ENCODE data around the gene TNFRSF25.

TNFRSF25 gene

GRCh38 chr1:6466023-6466422 lies at the start of gene TNFRSF25:
TSS of gene TNFRSF25 (minus strand) at chr1:6466173. CDS start at chr1:6466107, 66 bp downstream.
- DNase-seq (ENCODE audit: low spot score), result peak; percentile 63
- Mint-ChIP-seq H3K27ac (peak within 1 kb of the TSS; percentile 82), H3K9me3 (no peaks in the 10 kb centered on the region)

DNA sequence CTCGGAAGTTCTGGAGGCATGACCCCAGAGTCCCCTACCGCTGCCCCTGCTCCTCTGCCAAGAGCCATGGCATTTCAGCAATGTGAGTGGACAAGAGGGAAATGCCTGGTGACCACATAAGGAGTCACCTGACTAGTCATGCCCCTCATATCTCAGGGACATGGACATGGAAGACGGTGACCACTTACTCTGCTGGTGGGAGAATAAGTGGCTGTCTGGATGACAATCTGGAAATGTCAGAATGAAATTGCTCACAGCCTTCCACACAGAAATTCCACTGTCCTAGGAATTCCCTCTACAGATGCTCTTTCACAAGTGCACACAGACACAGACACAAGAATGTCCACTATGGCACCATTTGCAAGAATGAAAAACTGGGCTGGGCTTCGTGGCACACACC lies 49.8 kb upstream of the TNFRSF25 start:
- Mint-ChIP-seq H3K4me3 (no peak overlapping the region), H3K27me3 (ENCODE audit: low read depth) (no peaks in the 10 kb centered on the region), H3K4me1 (ENCODE audit: low read depth) (no peaks in the 10 kb centered on the region), H3K36me3 (ENCODE audit: low read depth) (no peaks in the 10 kb centered on the region), H3K27ac (no peak overlapping the region), H3K9me3 (no peaks in the 10 kb centered on the region)
- no peak for DNase-seq (ENCODE audit: low spot score)

More at GRCh38 chr1:6466023-6466422, at the start of gene TNFRSF25:
- Mint-ChIP-seq H3K27me3 (ENCODE audit: low read depth) (no peaks in the 10 kb centered on the region), H3K36me3 (ENCODE audit: low read depth) (peaks cover 32% of the 10 kb centered on the region), H3K4me3 (peak within 1 kb of the TSS; percentile 96), H3K4me1 (ENCODE audit: low read depth) (peaks cover 22% of the 10 kb centered on the region)

GRCh38 chr1:6513320-6513801 lies 47.4 kb upstream of the TNFRSF25 start:
- H3K27me3 Mint-ChIP-seq (ENCODE audit: low read depth), result no peaks in the 10 kb centered on the region
- H3K27ac Mint-ChIP-seq, result no peak overlapping the region
- no peaks in the 10 kb centered on the region for H3K9me3 Mint-ChIP-seq
- H3K36me3 Mint-ChIP-seq (ENCODE audit: low read depth), result no peaks in the 10 kb centered on the region
- no peak overlapping the region for H3K4me3 Mint-ChIP-seq
- DNase-seq (ENCODE audit: low spot score), result no peak
- no peaks in the 10 kb centered on the region for H3K4me1 Mint-ChIP-seq (ENCODE audit: low read depth)

- no peaks in the 10 kb centered on the region for H3K36me3 Mint-ChIP-seq (ENCODE audit: low read depth)
- no peak overlapping the region for H3K27ac Mint-ChIP-seq
- DNase-seq (ENCODE audit: low spot score), result no peak
- H3K27me3 Mint-ChIP-seq (ENCODE audit: low read depth), result no peaks in the 10 kb centered on the region
- H3K4me1 Mint-ChIP-seq (ENCODE audit: low read depth), result no peaks in the 10 kb centered on the region
- H3K9me3 Mint-ChIP-seq, result no peaks in the 10 kb centered on the region
- no peak overlapping the region for H3K4me3 Mint-ChIP-seq
These were observed 46.9 kb upstream of the TNFRSF25 start for GRCh38 chr1:6512908-6513280.

- H3K4me1 Mint-ChIP-seq (ENCODE audit: low read depth), result no peaks in the 10 kb centered on the region
- H3K36me3 Mint-ChIP-seq (ENCODE audit: low read depth), result no peaks in the 10 kb centered on the region
- no peaks in the 10 kb centered on the region for H3K9me3 Mint-ChIP-seq
- H3K27ac Mint-ChIP-seq, result no peak overlapping the region
- no peak overlapping the region for H3K4me3 Mint-ChIP-seq
- no peaks in the 10 kb centered on the region for H3K27me3 Mint-ChIP-seq (ENCODE audit: low read depth)
- DNase-seq (ENCODE audit: low spot score), result no peak
These were observed 46.4 kb upstream of the TNFRSF25 start for GRCh38 chr1:6512245-6512907.

- Mint-ChIP-seq H3K27me3 (ENCODE audit: low read depth) (no peaks in the 10 kb centered on the region), H3K4me3 (no peak overlapping the region), H3K36me3 (ENCODE audit: low read depth) (no peaks in the 10 kb centered on the region), H3K4me1 (ENCODE audit: low read depth) (no peaks in the 10 kb centered on the region), H3K27ac (no peak overlapping the region), H3K9me3 (no peaks in the 10 kb centered on the region)
- DNase-seq (ENCODE audit: low spot score), result no peak
These were observed 45.7 kb upstream of the TNFRSF25 start for GRCh38 chr1:6511561-6512244.

- no peaks in the 10 kb centered on the region for H3K4me1 Mint-ChIP-seq (ENCODE audit: low read depth)
- no peak overlapping the region for H3K4me3 Mint-ChIP-seq
- no peaks in the 10 kb centered on the region for H3K27me3 Mint-ChIP-seq (ENCODE audit: low read depth)
- no peaks in the 10 kb centered on the region for H3K36me3 Mint-ChIP-seq (ENCODE audit: low read depth)
- no peak for DNase-seq (ENCODE audit: low spot score)
- H3K9me3 Mint-ChIP-seq, result no peaks in the 10 kb centered on the region
- H3K27ac Mint-ChIP-seq, result no peak overlapping the region
These were observed 45.1 kb upstream of the TNFRSF25 start for GRCh38 chr1:6511056-6511455.

DNA sequence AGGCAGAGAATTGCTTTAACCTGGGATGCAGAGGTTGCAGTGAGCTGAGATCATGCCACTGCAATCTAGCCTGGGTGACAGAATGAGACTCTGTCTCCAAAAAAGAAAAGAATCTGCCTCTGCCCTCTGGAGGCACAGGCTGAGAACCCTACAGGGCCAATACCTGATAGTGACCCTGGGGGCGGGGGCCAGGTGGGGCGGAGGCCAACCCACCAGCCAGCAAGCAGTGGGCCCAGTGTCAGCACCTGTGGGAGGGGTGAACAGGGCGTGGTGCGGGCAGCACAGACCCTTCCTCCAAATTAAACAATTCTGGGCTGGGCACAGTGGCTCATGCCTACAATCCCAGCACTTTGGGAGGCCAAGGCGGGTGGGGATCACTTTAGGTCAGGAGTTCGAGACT lies 44.5 kb upstream of the TNFRSF25 start:
- Mint-ChIP-seq H3K9me3 (no peaks in the 10 kb centered on the region), H3K4me1 (ENCODE audit: low read depth) (no peaks in the 10 kb centered on the region), H3K4me3 (no peak overlapping the region), H3K36me3 (ENCODE audit: low read depth) (no peaks in the 10 kb centered on the region), H3K27ac (no peak overlapping the region), H3K27me3 (ENCODE audit: low read depth) (no peaks in the 10 kb centered on the region)
- DNase-seq (ENCODE audit: low spot score), result no peak

GRCh38 chr1:6509919-6510291 lies 43.9 kb upstream of the TNFRSF25 start:
- no peaks in the 10 kb centered on the region for H3K36me3 Mint-ChIP-seq (ENCODE audit: low read depth)
- no peak overlapping the region for H3K27ac Mint-ChIP-seq
- no peak for DNase-seq (ENCODE audit: low spot score)
- H3K27me3 Mint-ChIP-seq (ENCODE audit: low read depth), result no peaks in the 10 kb centered on the region
- H3K9me3 Mint-ChIP-seq, result no peaks in the 10 kb centered on the region
- H3K4me1 Mint-ChIP-seq (ENCODE audit: low read depth), result no peaks in the 10 kb centered on the region
- H3K4me3 Mint-ChIP-seq, result no peak overlapping the region

DNA sequence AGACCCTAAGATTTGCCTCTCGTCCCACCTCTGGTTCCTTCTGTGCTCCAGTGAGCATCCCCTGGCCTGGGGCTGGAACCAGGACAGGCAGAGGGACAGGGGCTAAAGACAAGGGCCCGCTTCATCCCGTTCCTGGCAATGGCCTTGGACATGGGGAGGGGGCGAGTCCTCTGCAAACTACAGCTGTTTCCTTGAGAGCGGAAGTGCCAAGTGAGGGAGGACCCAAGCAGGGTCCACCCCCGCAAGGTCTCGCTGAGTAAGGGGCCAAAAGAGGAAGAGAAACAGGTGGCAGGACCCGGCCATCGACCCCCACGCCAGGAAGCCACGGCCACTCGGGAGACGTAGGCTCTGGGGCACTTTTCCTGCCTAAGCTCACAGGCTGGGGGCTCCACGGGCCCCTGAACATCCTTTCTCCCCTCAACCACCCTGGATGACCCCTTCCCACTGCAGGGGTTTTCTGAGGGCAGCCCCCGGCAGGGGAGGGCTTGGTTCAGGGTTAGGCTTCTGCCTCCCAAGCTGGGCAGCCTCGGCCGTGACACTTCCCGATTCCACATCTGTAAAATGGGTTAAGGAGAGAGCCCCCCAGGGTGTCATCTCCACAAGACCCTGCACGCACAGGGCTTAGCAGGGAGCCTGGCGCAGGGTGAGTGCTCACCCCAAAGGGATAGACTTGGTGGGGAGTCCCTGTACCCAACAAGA lies 43.4 kb upstream of the TNFRSF25 start:
- Mint-ChIP-seq H3K4me3 (no peak overlapping the region), H3K9me3 (no peaks in the 10 kb centered on the region), H3K36me3 (ENCODE audit: low read depth) (no peaks in the 10 kb centered on the region), H3K27me3 (ENCODE audit: low read depth) (no peaks in the 10 kb centered on the region), H3K27ac (no peak overlapping the region), H3K4me1 (ENCODE audit: low read depth) (no peaks in the 10 kb centered on the region)
- no peak for DNase-seq (ENCODE audit: low spot score)

GRCh38 chr1:6508816-6509189 lies 42.8 kb upstream of the TNFRSF25 start:
- H3K27me3 Mint-ChIP-seq (ENCODE audit: low read depth), result no peaks in the 10 kb centered on the region

GRCh38 chr1:6508154-6508815 lies 42.3 kb upstream of the TNFRSF25 start:
- Mint-ChIP-seq H3K27ac (no peak overlapping the region), H3K4me3 (no peak overlapping the region), H3K36me3 (ENCODE audit: low read depth) (no peaks in the 10 kb centered on the region), H3K9me3 (no peaks in the 10 kb centered on the region), H3K27me3 (ENCODE audit: low read depth) (no peaks in the 10 kb centered on the region), H3K4me1 (ENCODE audit: low read depth) (no peaks in the 10 kb centered on the region)
- no peak for DNase-seq (ENCODE audit: low spot score)

More at GRCh38 chr1:6508816-6509189, 42.8 kb upstream of the TNFRSF25 start:
- Mint-ChIP-seq H3K36me3 (ENCODE audit: low read depth) (no peaks in the 10 kb centered on the region), H3K9me3 (no peaks in the 10 kb centered on the region), H3K27ac (no peak overlapping the region), H3K4me1 (ENCODE audit: low read depth) (no peaks in the 10 kb centered on the region), H3K4me3 (no peak overlapping the region)
- no peak for DNase-seq (ENCODE audit: low spot score)

GRCh38 chr1:6507461-6507911 lies 41.5 kb upstream of the TNFRSF25 start:
- no peaks in the 10 kb centered on the region for H3K9me3 Mint-ChIP-seq
- DNase-seq (ENCODE audit: low spot score), result no peak
- no peak overlapping the region for H3K4me3 Mint-ChIP-seq
- no peaks in the 10 kb centered on the region for H3K36me3 Mint-ChIP-seq (ENCODE audit: low read depth)
- H3K27ac Mint-ChIP-seq, result no peak overlapping the region
- H3K4me1 Mint-ChIP-seq (ENCODE audit: low read depth), result no peaks in the 10 kb centered on the region
- H3K27me3 Mint-ChIP-seq (ENCODE audit: low read depth), result no peaks in the 10 kb centered on the region

DNA sequence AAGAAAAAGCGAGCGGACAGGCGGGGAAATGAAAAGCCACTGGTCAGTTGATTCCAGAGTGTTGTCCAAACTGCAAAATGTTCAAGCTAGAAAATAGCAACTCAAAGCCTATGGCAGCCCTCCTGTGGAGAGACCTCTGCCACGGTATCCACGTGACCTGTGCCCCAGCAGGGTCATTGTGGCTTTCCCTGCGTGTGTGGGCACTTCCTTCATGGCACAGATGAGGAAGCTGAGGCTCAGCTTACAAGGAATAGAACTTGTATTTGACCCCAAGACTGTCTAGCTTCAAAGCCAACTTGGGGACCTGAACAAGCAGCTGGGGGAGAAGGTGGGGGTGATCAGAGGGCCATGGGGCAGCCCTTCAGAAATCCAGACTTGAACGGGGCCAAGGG lies 41.1 kb upstream of the TNFRSF25 start:
- Mint-ChIP-seq H3K36me3 (ENCODE audit: low read depth) (no peaks in the 10 kb centered on the region), H3K4me1 (ENCODE audit: low read depth) (no peaks in the 10 kb centered on the region), H3K9me3 (no peaks in the 10 kb centered on the region), H3K4me3 (no peak overlapping the region), H3K27ac (no peak overlapping the region), H3K27me3 (ENCODE audit: low read depth) (no peaks in the 10 kb centered on the region)
- no peak for DNase-seq (ENCODE audit: low spot score)

All from T-helper 2 cell treated with Interferon-gamma antibody and Interleukin-4, amounts not matched to agents 5 μg/mL and 100 μg/mL, for 36 hours (primary cell).